Muscle layer of duodenum (tissue), 2 donors: Measurements from ENCODE around the gene PDE11A.

Experiments
- H3K27ac ChIP-seq: one replicate; pipeline ENCODE4 v1.7.0; 2013; ENCODE audit warnings: mild to moderate bottlenecking, low read length
- H3K27me3 ChIP-seq: one replicate; pipeline ENCODE4 v1.7.0; 2013; ENCODE audit warnings: low read depth, mild to moderate bottlenecking, control low read depth, low read length
- H3K36me3 ChIP-seq, 2 donors: one replicate each; pipeline ENCODE4 v1.7.0; 2013; ENCODE audit warnings: low read length in 2 of 2, control low read depth in 1 of 2, mild to moderate bottlenecking in 1 of 2; ENCODE audit not compliant: insufficient read depth in 2 of 2, control insufficient read depth in 1 of 2
- H3K4me1 ChIP-seq, 2 donors: one replicate each; pipeline ENCODE4 v1.7.0; 2013; ENCODE audit warnings: low read length in 2 of 2, mild to moderate bottlenecking in 2 of 2, control low read depth in 1 of 2, moderate library complexity in 1 of 2; ENCODE audit not compliant: insufficient read depth in 2 of 2, control insufficient read depth in 1 of 2
- H3K4me3 ChIP-seq, 2 donors: one replicate each; pipeline ENCODE4 v1.7.0; 2013; ENCODE audit warnings: low read length in 2 of 2, low read depth in 1 of 2, mild to moderate bottlenecking in 1 of 2
- H3K9me3 ChIP-seq, 2 donors: one replicate each; pipeline ENCODE4 v1.7.0; 2013; ENCODE audit warnings: low read length in 2 of 2, control low read depth in 1 of 2, mild to moderate bottlenecking in 1 of 2; ENCODE audit not compliant: control insufficient read depth in 1 of 2
- donor health status: healthy.

The PDE11A gene

DNA sequence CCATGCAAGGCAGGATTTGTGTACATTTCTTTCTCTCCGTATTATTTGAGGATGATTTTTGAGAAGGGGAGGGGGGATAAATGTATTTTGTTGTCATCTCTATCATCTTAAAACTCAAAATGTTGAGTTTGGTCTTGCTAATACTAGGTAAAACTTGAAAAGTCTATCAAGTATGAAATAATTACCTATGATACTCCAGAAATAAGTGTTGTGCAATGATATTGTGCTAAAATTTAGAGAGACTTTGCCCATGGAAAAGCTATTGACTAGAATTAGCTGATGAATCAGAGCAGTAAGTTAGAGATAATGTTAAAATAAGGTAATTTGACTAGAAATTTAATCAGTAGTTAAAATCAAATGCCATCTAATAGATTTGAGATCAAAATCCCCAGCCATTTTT, 356.1 kb downstream of the PDE11A start:
- Histone ChIP-seq H3K27me3 (no peaks in the 10 kb centered on the region), H3K27ac (no peak overlapping the region), H3K9me3 (no peaks in the 10 kb centered on the region), H3K4me3 (no peak overlapping the region), H3K4me1 (no peaks in the 10 kb centered on the region), H3K36me3 (no peaks in the 10 kb centered on the region)

GRCh38 chr2:177715771-177716170, 356.8 kb downstream of the PDE11A start:
- no peak overlapping the region for H3K4me3 ChIP-seq
- H3K27me3 ChIP-seq, result no peaks in the 10 kb centered on the region
- H3K27ac ChIP-seq, result no peak overlapping the region
- H3K9me3 ChIP-seq, result no peaks in the 10 kb centered on the region
- no peaks in the 10 kb centered on the region for H3K4me1 ChIP-seq
- no peaks in the 10 kb centered on the region for H3K36me3 ChIP-seq

DNA sequence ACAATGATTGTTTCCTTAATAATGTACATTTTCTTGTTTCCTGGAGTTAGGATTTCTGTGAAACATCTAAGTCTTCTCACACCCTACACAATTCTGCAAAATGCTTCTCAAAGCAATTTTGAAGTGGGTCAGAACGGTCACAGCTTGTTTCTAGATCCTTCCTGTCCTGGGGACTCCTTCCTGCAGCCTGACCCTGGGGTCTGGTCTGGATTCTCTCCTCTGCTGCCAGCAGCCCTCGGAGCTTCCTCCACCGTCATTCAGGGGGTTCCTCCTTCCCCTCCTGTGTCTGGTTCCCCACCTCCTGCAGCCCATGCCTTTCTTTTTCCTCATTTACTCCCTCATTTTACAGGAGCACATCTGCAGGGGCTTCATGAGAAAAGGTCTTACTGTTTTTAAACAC, 357.9 kb downstream of the PDE11A start:
- Histone ChIP-seq H3K27ac (no peak overlapping the region), H3K4me1 (no peaks in the 10 kb centered on the region), H3K27me3 (no peaks in the 10 kb centered on the region), H3K4me3 (no peak overlapping the region), H3K36me3 (no peaks in the 10 kb centered on the region), H3K9me3 (no peaks in the 10 kb centered on the region)

DNA sequence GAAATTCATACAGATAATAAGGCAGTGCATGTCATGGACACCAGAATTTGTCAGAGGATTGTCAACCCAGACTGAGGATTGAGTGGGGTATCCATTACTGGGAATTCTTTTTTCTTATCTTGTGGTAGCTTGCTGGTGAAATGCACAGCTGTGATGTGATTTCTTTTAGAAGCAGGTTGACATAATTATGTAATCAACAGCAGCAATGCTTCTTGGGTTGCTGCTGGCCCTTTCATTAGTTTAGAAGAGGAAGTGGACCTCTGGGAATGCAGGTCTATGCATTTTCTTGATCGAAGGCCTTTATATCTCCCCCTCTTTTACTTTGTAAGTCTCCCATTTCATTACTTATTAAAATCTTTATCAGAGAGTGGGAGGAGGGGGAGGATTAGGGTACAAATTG, 360.1 kb downstream of the PDE11A start:
- Histone ChIP-seq H3K36me3 (no peaks in the 10 kb centered on the region), H3K4me3 (no peak overlapping the region), H3K27me3 (no peaks in the 10 kb centered on the region), H3K9me3 (no peaks in the 10 kb centered on the region), H3K27ac (no peak overlapping the region), H3K4me1 (no peaks in the 10 kb centered on the region)

GRCh38 chr2:177711483-177712265, 360.9 kb downstream of the PDE11A start:
- no peaks in the 10 kb centered on the region for H3K27me3 ChIP-seq
- no peak overlapping the region for H3K4me3 ChIP-seq
- H3K27ac ChIP-seq, result no peak overlapping the region
- no peaks in the 10 kb centered on the region for H3K4me1 ChIP-seq
- no peaks in the 10 kb centered on the region for H3K36me3 ChIP-seq
- H3K9me3 ChIP-seq, result no peaks in the 10 kb centered on the region

GRCh38 chr2:177710889-177711288, 361.7 kb downstream of the PDE11A start:
- Histone ChIP-seq H3K9me3 (no peaks in the 10 kb centered on the region), H3K27ac (no peak overlapping the region), H3K4me1 (no peaks in the 10 kb centered on the region), H3K4me3 (no peak overlapping the region), H3K36me3 (no peaks in the 10 kb centered on the region), H3K27me3 (no peaks in the 10 kb centered on the region)

DNA sequence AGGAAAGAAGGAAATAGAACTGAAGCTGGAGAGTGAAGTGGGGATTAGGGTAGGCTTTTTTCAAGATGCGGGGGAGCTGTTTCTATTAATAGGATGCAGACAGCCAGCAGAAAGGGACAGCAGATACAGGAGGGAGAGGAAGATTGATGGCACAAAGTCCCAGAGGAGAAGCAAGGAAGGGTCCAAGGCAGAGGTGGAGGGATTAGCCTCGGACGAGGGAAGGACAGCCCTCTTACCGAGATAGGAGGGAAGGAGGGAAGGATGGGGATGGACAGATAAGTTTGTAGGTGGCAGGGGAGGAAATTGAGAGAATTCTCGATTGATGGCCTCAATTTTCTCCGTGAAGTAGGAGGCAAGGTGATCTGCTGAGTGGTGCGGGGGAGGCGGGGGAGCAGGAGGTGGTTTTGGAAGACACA, 362.6 kb downstream of the PDE11A start:
- Histone ChIP-seq H3K4me3 (no peak overlapping the region), H3K27me3 (no peaks in the 10 kb centered on the region), H3K27ac (no peak overlapping the region), H3K36me3 (no peaks in the 10 kb centered on the region), H3K4me1 (no peaks in the 10 kb centered on the region), H3K9me3 (no peaks in the 10 kb centered on the region)

DNA sequence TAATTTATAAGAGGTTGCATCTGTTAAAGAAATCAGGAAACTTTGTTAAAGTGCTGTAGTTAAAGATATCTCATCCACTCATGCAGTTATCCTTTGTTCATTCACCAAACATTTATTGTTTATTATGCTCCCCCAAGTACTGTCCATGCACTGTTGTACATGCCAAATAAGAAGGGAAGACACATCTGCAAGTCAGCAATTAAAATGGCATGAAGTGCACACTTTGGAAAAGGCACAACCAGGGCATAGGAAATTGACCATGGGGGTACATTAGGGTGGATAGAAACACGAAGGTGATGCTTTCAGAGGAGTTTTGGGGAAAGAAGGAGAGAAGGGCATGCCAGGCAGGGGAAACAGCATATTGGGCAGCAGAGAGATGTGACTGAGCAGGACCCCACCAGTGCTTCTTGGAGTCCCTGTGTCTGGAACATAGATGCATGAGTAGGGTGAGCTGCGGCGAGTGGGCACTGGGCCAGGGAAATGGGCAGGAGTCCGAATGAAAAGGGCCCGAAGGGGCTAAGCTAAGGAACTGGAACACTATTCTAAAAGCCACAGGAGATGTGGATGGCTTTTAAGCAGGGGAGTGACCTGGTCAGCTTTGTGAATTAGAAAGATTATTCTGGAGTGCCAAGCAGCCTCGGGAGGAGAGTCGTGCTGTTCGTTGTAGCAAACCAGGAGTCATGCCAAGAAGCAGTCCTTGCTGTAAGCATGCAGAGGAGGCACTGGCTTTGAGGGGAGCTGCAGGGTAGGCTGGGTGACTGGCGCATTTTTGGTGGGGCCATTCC, 363.7 kb downstream of the PDE11A start:
- no peak overlapping the region for H3K27ac ChIP-seq
- H3K4me3 ChIP-seq, result no peak overlapping the region

DNA sequence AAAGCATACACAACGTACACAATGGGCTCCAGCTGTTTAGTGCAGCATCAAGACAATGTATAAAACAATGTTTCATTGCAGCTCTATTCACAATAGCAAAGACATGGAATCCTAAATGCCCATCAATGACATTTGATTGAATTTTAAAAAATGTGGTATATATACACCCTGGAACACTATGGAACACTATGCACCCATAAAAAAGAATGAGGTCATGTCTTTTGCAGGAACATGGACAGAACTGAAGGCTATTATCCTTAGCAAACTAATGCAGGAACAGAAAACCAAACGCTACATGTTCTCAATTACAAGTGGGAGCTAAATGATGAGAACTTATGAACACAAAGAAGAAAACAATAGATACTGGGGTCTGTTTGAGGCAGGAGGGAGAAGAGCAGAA, 364.5 kb downstream of the PDE11A start:
- H3K9me3 ChIP-seq, result no peaks in the 10 kb centered on the region
- H3K4me3 ChIP-seq, result no peak overlapping the region
- H3K36me3 ChIP-seq, result no peaks in the 10 kb centered on the region

More for the DNA sequence above, 363.7 kb downstream of the PDE11A start:
- no peaks in the 10 kb centered on the region for H3K4me1 ChIP-seq
- no peaks in the 10 kb centered on the region for H3K9me3 ChIP-seq
- H3K36me3 ChIP-seq, result no peaks in the 10 kb centered on the region
- H3K27me3 ChIP-seq, result no peaks in the 10 kb centered on the region

DNA sequence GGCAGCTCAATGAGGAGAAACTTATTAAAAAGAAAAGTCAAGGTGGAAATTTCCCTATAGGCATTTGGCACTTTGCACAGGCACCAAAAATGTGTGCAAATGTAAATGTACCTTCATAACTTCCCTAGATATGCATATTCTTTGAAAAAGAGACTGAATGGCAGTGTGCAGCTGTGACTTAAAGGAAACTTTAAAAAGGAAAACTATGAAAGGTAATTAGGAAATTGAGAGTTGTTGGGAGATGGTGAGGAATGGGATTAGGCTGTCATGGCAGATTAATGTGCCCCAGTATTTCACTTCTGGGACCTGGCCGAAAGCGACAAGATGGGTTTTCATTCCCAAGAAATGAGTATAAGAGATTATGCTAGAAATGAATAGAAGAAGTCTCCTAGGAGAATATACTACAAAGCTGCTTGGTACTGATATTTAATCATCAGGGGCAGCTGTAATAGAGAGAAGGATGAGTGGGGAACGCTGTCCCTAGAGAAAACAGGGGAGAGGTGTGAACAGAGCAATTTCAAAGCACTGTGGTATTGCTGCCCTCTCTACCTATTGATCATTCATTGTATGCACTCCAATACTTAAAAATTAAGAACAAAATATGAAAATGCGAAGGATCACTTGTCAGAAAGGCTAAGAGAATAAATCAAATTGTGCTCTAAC, 366.9 kb downstream of the PDE11A start:
- H3K9me3 ChIP-seq, result no peaks in the 10 kb centered on the region
- no peak overlapping the region for H3K27ac ChIP-seq
- H3K36me3 ChIP-seq, result no peaks in the 10 kb centered on the region
- H3K27me3 ChIP-seq, result no peaks in the 10 kb centered on the region
- no peak overlapping the region for H3K4me3 ChIP-seq
- H3K4me1 ChIP-seq, result no peaks in the 10 kb centered on the region

More for the DNA sequence above, 364.5 kb downstream of the PDE11A start:
- no peaks in the 10 kb centered on the region for H3K4me1 ChIP-seq
- H3K27ac ChIP-seq, result no peak overlapping the region
- H3K27me3 ChIP-seq, result no peaks in the 10 kb centered on the region

DNA sequence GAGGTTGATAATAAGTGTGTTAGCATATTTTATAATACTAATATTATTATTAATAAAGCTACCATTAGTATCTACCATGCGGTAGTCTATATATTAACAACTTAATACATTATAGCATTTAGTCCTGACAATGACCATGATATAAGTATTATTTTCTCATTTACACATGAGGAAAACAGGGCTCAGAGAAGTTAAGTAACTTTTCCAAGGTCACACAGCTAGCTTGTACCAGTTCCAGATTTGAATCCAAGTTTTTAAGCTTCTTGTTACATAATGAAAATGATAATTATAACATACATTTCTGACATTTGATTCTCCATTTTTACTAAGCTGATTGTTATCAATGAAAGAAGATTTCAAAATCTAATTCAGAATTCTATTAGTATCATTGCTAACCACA, 369.4 kb downstream of the PDE11A start:
- Histone ChIP-seq H3K27ac (no peak overlapping the region), H3K4me1 (no peaks in the 10 kb centered on the region), H3K9me3 (no peaks in the 10 kb centered on the region), H3K4me3 (no peak overlapping the region), H3K36me3 (no peaks in the 10 kb centered on the region), H3K27me3 (no peaks in the 10 kb centered on the region)
